Stimulated activated memory B cell treated with anti-CD40 and anti-IgM and Interleukin-4, amounts not matched to agents 10 μg/mL and 1 μg/mL and 100 μg/mL, for 72 hours (primary cell): Measurements from ENCODE around the gene PHF21A.
"Not testable (repeated sequence)": the region's sequence is repeated elsewhere in the genome, so short reads cannot be mapped to it uniquely, and the experiment has no call there.

Experiments used
- ATAC-seq: fragments of 150-1000 bp; cut with Tn5 transposase; 2 replicates; pipeline ENCODE4 v1.10.0; 2021
- H3K27ac Mint-ChIP-seq: one replicate; pipeline ENCODE4 v1.8.0; 2022; ENCODE audit warnings: mild to moderate bottlenecking, mixed read lengths
- H3K27me3 Mint-ChIP-seq: one replicate; pipeline ENCODE4 v1.8.0; 2022; ENCODE audit warnings: mixed read lengths
- H3K36me3 Mint-ChIP-seq: one replicate; pipeline ENCODE4 v1.8.0; 2022; ENCODE audit warnings: mixed read lengths
- H3K4me1 Mint-ChIP-seq: one replicate; pipeline ENCODE4 v1.8.0; 2022; ENCODE audit warnings: mixed read lengths
- H3K4me3 Mint-ChIP-seq: one replicate; pipeline ENCODE4 v1.8.0; 2022; ENCODE audit warnings: mild to moderate bottlenecking, moderate library complexity, mixed read lengths
- H3K9me3 Mint-ChIP-seq: one replicate; pipeline ENCODE4 v1.8.0; 2022; ENCODE audit warnings: mixed read lengths

The PHF21A gene

GRCh38 chr11:46129133-46129532 is 7.9 kb upstream of the PHF21A start:
- H3K9me3 Mint-ChIP-seq, result no peaks in the 10 kb centered on the region
- H3K36me3 Mint-ChIP-seq, result no peaks in the 10 kb centered on the region
- H3K4me3 Mint-ChIP-seq, result no peak overlapping the region
- H3K27ac Mint-ChIP-seq, result no peak overlapping the region
- H3K4me1 Mint-ChIP-seq, result peaks cover 10% of the 10 kb centered on the region
- no peak for ATAC-seq
- H3K27me3 Mint-ChIP-seq, result no peaks in the 10 kb centered on the region

- peak; percentile 65 for ATAC-seq
- Mint-ChIP-seq H3K4me3 (no peak overlapping the region), H3K27me3 (no peaks in the 10 kb centered on the region), H3K36me3 (no peaks in the 10 kb centered on the region), H3K27ac (no peak overlapping the region), H3K4me1 (peaks cover 10% of the 10 kb centered on the region), H3K9me3 (no peaks in the 10 kb centered on the region)
These were observed 5.9 kb upstream of the PHF21A start for GRCh38 chr11:46127150-46127638.

GRCh38 chr11:46125284-46125683 is 4.0 kb upstream of the PHF21A start:
- no peaks in the 10 kb centered on the region for H3K9me3 Mint-ChIP-seq
- no peak overlapping the region for H3K27ac Mint-ChIP-seq
- H3K4me3 Mint-ChIP-seq, result no peak overlapping the region
- H3K27me3 Mint-ChIP-seq, result no peaks in the 10 kb centered on the region
- H3K36me3 Mint-ChIP-seq, result no peaks in the 10 kb centered on the region
- no peak for ATAC-seq
- peaks cover 10% of the 10 kb centered on the region for H3K4me1 Mint-ChIP-seq

GRCh38 chr11:46122945-46123715 is 1.9 kb upstream of the PHF21A start:
- H3K27ac Mint-ChIP-seq, result no peak overlapping the region
- ATAC-seq, result no peak
- H3K36me3 Mint-ChIP-seq, result no peaks in the 10 kb centered on the region
- H3K27me3 Mint-ChIP-seq, result no peaks in the 10 kb centered on the region
- no peak overlapping the region for H3K4me3 Mint-ChIP-seq
- H3K9me3 Mint-ChIP-seq, result no peaks in the 10 kb centered on the region
- H3K4me1 Mint-ChIP-seq, result peaks cover 25% of the 10 kb centered on the region

GRCh38 chr11:46121724-46122477 is 647 bp upstream of the PHF21A start:
- H3K4me3 Mint-ChIP-seq, result peak overlapping the region; percentile 96
- H3K9me3 Mint-ChIP-seq, result no peaks in the 10 kb centered on the region
- H3K4me1 Mint-ChIP-seq, result peaks cover 32% of the 10 kb centered on the region
- peak; percentile 65 for ATAC-seq
- no peaks in the 10 kb centered on the region for H3K36me3 Mint-ChIP-seq
- no peaks in the 10 kb centered on the region for H3K27me3 Mint-ChIP-seq
- H3K27ac Mint-ChIP-seq, result peak overlapping the region; percentile 93

- peak overlapping the region; percentile 96 for H3K4me3 Mint-ChIP-seq
- ATAC-seq, result peak; percentile 18
- peaks cover 36% of the 10 kb centered on the region for H3K4me1 Mint-ChIP-seq
- no peaks in the 10 kb centered on the region for H3K9me3 Mint-ChIP-seq
- H3K27me3 Mint-ChIP-seq, result no peaks in the 10 kb centered on the region
- H3K36me3 Mint-ChIP-seq, result no peaks in the 10 kb centered on the region
- peak overlapping the region; percentile 93 for H3K27ac Mint-ChIP-seq
These were observed 631 bp downstream of the PHF21A start for GRCh38 chr11:46120346-46121300.

- peaks cover 43% of the 10 kb centered on the region for H3K4me1 Mint-ChIP-seq
- peak; percentile 37 for ATAC-seq
- no peaks in the 10 kb centered on the region for H3K27me3 Mint-ChIP-seq
These were observed 1.7 kb downstream of the PHF21A start for GRCh38 chr11:46119352-46120216.

GRCh38 chr11:46118702-46119351 is 2.4 kb downstream of the PHF21A start:
- Mint-ChIP-seq H3K27me3 (no peaks in the 10 kb centered on the region), H3K9me3 (no peaks in the 10 kb centered on the region), H3K36me3 (no peaks in the 10 kb centered on the region), H3K4me1 (peaks cover 49% of the 10 kb centered on the region), H3K4me3 (peak overlapping the region; percentile 99), H3K27ac (peak overlapping the region; percentile 93)
- ATAC-seq, result no peak

More at GRCh38 chr11:46119352-46120216, 1.7 kb downstream of the PHF21A start:
- H3K36me3 Mint-ChIP-seq, result no peaks in the 10 kb centered on the region
- no peaks in the 10 kb centered on the region for H3K9me3 Mint-ChIP-seq
- peak overlapping the region; percentile 99 for H3K4me3 Mint-ChIP-seq
- H3K27ac Mint-ChIP-seq, result peak overlapping the region; percentile 93

- ATAC-seq, result no peak
- H3K9me3 Mint-ChIP-seq, result no peaks in the 10 kb centered on the region
- no peaks in the 10 kb centered on the region for H3K36me3 Mint-ChIP-seq
- no peak overlapping the region for H3K4me3 Mint-ChIP-seq
- peaks cover 51% of the 10 kb centered on the region for H3K4me1 Mint-ChIP-seq
- H3K27me3 Mint-ChIP-seq, result no peaks in the 10 kb centered on the region
- no peak overlapping the region for H3K27ac Mint-ChIP-seq
These were observed 3.4 kb downstream of the PHF21A start for GRCh38 chr11:46117842-46118241.

GRCh38 chr11:46116712-46117037 is 4.6 kb downstream of the PHF21A start:
- not testable (repeated sequence) for H3K9me3 Mint-ChIP-seq, H3K27me3 Mint-ChIP-seq, H3K4me3 Mint-ChIP-seq, ATAC-seq, H3K36me3 Mint-ChIP-seq
- peak overlapping the region; percentile 48 for H3K27ac Mint-ChIP-seq
- peaks cover 51% of the 10 kb centered on the region for H3K4me1 Mint-ChIP-seq

GRCh38 chr11:46116007-46116711 is 5.1 kb downstream of the PHF21A start:
- Mint-ChIP-seq H3K4me3 (no peak overlapping the region), H3K27me3 (no peaks in the 10 kb centered on the region), H3K9me3 (no peaks in the 10 kb centered on the region), H3K27ac (peak overlapping the region; percentile 48), H3K36me3 (no peaks in the 10 kb centered on the region), H3K4me1 (peaks cover 51% of the 10 kb centered on the region)
- ATAC-seq, result no peak

GRCh38 chr11:46114961-46115360 is 6.3 kb downstream of the PHF21A start:
- Mint-ChIP-seq H3K4me1 (peaks cover 51% of the 10 kb centered on the region), H3K4me3 (peak overlapping the region; percentile 12), H3K36me3 (no peaks in the 10 kb centered on the region), H3K27ac (peak overlapping the region; percentile 48), H3K9me3 (no peaks in the 10 kb centered on the region), H3K27me3 (no peaks in the 10 kb centered on the region)
- ATAC-seq, result no peak

GRCh38 chr11:46114378-46114777 is 6.9 kb downstream of the PHF21A start:
- no peak for ATAC-seq
- H3K4me1 Mint-ChIP-seq, result peaks cover 48% of the 10 kb centered on the region
- peak overlapping the region; percentile 48 for H3K27ac Mint-ChIP-seq
- no peaks in the 10 kb centered on the region for H3K9me3 Mint-ChIP-seq
- H3K36me3 Mint-ChIP-seq, result no peaks in the 10 kb centered on the region
- no peak overlapping the region for H3K4me3 Mint-ChIP-seq
- no peaks in the 10 kb centered on the region for H3K27me3 Mint-ChIP-seq
